Activated CD4-positive, alpha-beta memory T cell treated with anti-CD3 and anti-CD28 coated beads, Interleukin-2, amount 10 ng/mL, durations not matched to agents 7 days and 5 days (primary cell): ENCODE results near the gene CLIP2. TPM values are rescaled to one million over a fixed set of nuclear protein-coding genes. Genes with fewer than 3 reads are reported as not detected.

Experiments used
- CTCF ChIA-PET: fragments of 350-600 bp; sonication (Branson Sonifier 250); formaldehyde crosslinking; loops from one replicate; lab custom pipeline; 2021; ENCODE audit warnings: antibody characterized with exemption, inconsistent platforms; lab: Charles Lee
- POLR2A ChIA-PET: fragments of 350-600 bp; sonication (Branson Sonifier 250); formaldehyde crosslinking; loops from one replicate; lab custom pipeline; 2021; ENCODE audit warnings: antibody characterized with exemption; lab: Charles Lee
- DNase-seq: peaks from one replicate; pipeline ENCODE4 v3.0.0-alpha.2; 2020
- H3K27ac Mint-ChIP-seq: one replicate; pipeline ENCODE4 v1.8.0; 2021; ENCODE audit warnings: mild to moderate bottlenecking, mixed read lengths
- H3K27me3 Mint-ChIP-seq: one replicate; pipeline ENCODE4 v1.8.0; 2021; ENCODE audit warnings: mixed read lengths
- H3K36me3 Mint-ChIP-seq: one replicate; pipeline ENCODE4 v1.8.0; 2021; ENCODE audit warnings: low read depth, mixed read lengths
- H3K4me1 Mint-ChIP-seq: one replicate; pipeline ENCODE4 v1.8.0; 2021; ENCODE audit warnings: mixed read lengths
- H3K4me3 Mint-ChIP-seq: one replicate; pipeline ENCODE4 v1.8.0; 2021; ENCODE audit warnings: mild to moderate bottlenecking, mixed read lengths
- H3K9me3 Mint-ChIP-seq: one replicate; pipeline ENCODE4 v1.8.0; 2021; ENCODE audit warnings: mixed read lengths
- total RNA-seq, 2 experiments: library from RNA; stranded (reverse); gene quantifications; one replicate each; pipeline ENCODE4 v1.2.3, GENCODE V29; 2021

CLIP2 gene
- total RNA-seq, 2 experiments from 2014 or later, result 1.6 TPM

- Mint-ChIP-seq H3K4me1 (peaks cover 3% of the 10 kb centered on the region), H3K4me3 (no peak overlapping the region), H3K27ac (no peak overlapping the region), H3K36me3 (no peaks in the 10 kb centered on the region), H3K27me3 (no peaks in the 10 kb centered on the region), H3K9me3 (no peaks in the 10 kb centered on the region)
- no peak for DNase-seq
- POLR2A ChIA-PET, result no interaction called here
- CTCF ChIA-PET, result no interaction called here
Measured at GRCh38 chr7:74356589-74357315, 67.5 kb downstream of the CLIP2 start.

GRCh38 chr7:74360008-74360407 lies 70.8 kb downstream of the CLIP2 start:
- DNase-seq, result no peak
- no peaks in the 10 kb centered on the region for H3K9me3 Mint-ChIP-seq
- no peak overlapping the region for H3K27ac Mint-ChIP-seq
- H3K4me3 Mint-ChIP-seq, result no peak overlapping the region
- no peaks in the 10 kb centered on the region for H3K36me3 Mint-ChIP-seq
- ChIA-PET CTCF (no interaction called here), POLR2A (no interaction called here)
- H3K27me3 Mint-ChIP-seq, result no peaks in the 10 kb centered on the region
- peaks cover under 1% of the 10 kb centered on the region for H3K4me1 Mint-ChIP-seq

GRCh38 chr7:74362266-74362665 lies 73.1 kb downstream of the CLIP2 start:
- Mint-ChIP-seq H3K4me1 (no peaks in the 10 kb centered on the region), H3K27me3 (no peaks in the 10 kb centered on the region), H3K4me3 (no peak overlapping the region), H3K27ac (no peak overlapping the region), H3K36me3 (no peaks in the 10 kb centered on the region), H3K9me3 (no peaks in the 10 kb centered on the region)
- POLR2A ChIA-PET, result interaction anchor here (0.6 kb wide), 1 partner anchor 19 kb away, joined by 3 read pairs; no protein-coding TSS in a partner anchor
- CTCF ChIA-PET, result interaction anchor here (1.2 to 1.5 kb wide), 2 partner anchors 39 to 156 kb away, joined by 5 read pairs; no protein-coding TSS in a partner anchor
- DNase-seq, result no peak

GRCh38 chr7:74364061-74364460 lies 74.9 kb downstream of the CLIP2 start:
- no peaks in the 10 kb centered on the region for H3K27me3 Mint-ChIP-seq
- no peaks in the 10 kb centered on the region for H3K36me3 Mint-ChIP-seq
- H3K4me1 Mint-ChIP-seq, result no peaks in the 10 kb centered on the region
- no peak overlapping the region for H3K4me3 Mint-ChIP-seq
- CTCF ChIA-PET, result no interaction called here
- DNase-seq, result no peak
- POLR2A ChIA-PET, result no interaction called here
- no peak overlapping the region for H3K27ac Mint-ChIP-seq
- no peaks in the 10 kb centered on the region for H3K9me3 Mint-ChIP-seq

GRCh38 chr7:74365322-74366022 lies 76.3 kb downstream of the CLIP2 start:
- Mint-ChIP-seq H3K36me3 (no peaks in the 10 kb centered on the region), H3K27ac (no peak overlapping the region), H3K4me3 (no peak overlapping the region), H3K9me3 (no peaks in the 10 kb centered on the region), H3K4me1 (no peaks in the 10 kb centered on the region), H3K27me3 (no peaks in the 10 kb centered on the region)
- ChIA-PET CTCF (interaction anchor here (0.7 to 1.0 kb wide), 2 partner anchors 85 to 123 kb away, joined by 4 to 5 read pairs; no protein-coding TSS in a partner anchor), POLR2A (no interaction called here)
- no peak for DNase-seq

GRCh38 chr7:74371381-74372341 lies 82.5 kb downstream of the CLIP2 start:
- Mint-ChIP-seq H3K27me3 (no peaks in the 10 kb centered on the region), H3K36me3 (no peaks in the 10 kb centered on the region), H3K27ac (no peak overlapping the region), H3K9me3 (no peaks in the 10 kb centered on the region), H3K4me3 (no peak overlapping the region), H3K4me1 (no peaks in the 10 kb centered on the region)
- CTCF ChIA-PET, result interaction anchor here (1.0 kb wide), 1 partner anchor 165 kb away, joined by 3 read pairs; no protein-coding TSS in a partner anchor
- POLR2A ChIA-PET, result no interaction called here
- DNase-seq, result no peak

- Mint-ChIP-seq H3K4me3 (no peak overlapping the region), H3K36me3 (no peaks in the 10 kb centered on the region), H3K4me1 (no peaks in the 10 kb centered on the region), H3K27me3 (no peaks in the 10 kb centered on the region), H3K9me3 (no peaks in the 10 kb centered on the region), H3K27ac (no peak overlapping the region)
- DNase-seq, result no peak
- POLR2A ChIA-PET, result no interaction called here
- CTCF ChIA-PET, result no interaction called here
Measured at GRCh38 chr7:74372511-74373111, 83.4 kb downstream of the CLIP2 start.

- ChIA-PET CTCF (interaction anchor here (1.2 kb wide), 1 partner anchor 167 kb away, joined by 3 read pairs; no protein-coding TSS in a partner anchor), POLR2A (no interaction called here)
- Mint-ChIP-seq H3K4me3 (no peak overlapping the region), H3K9me3 (no peaks in the 10 kb centered on the region), H3K27me3 (no peaks in the 10 kb centered on the region), H3K27ac (no peak overlapping the region), H3K36me3 (no peaks in the 10 kb centered on the region), H3K4me1 (no peaks in the 10 kb centered on the region)
- DNase-seq, result no peak
Measured at GRCh38 chr7:74373536-74373935, 84.3 kb downstream of the CLIP2 start.

GRCh38 chr7:74375726-74376220 lies 86.6 kb downstream of the CLIP2 start:
- Mint-ChIP-seq H3K4me3 (no peak overlapping the region), H3K27ac (no peak overlapping the region), H3K9me3 (no peaks in the 10 kb centered on the region), H3K4me1 (no peaks in the 10 kb centered on the region), H3K36me3 (no peaks in the 10 kb centered on the region), H3K27me3 (no peaks in the 10 kb centered on the region)
- no peak for DNase-seq
- CTCF ChIA-PET, result interaction anchor here (1.1 kb wide), 1 partner anchor 26 kb away, joined by 4 read pairs; no protein-coding TSS in a partner anchor
- POLR2A ChIA-PET, result no interaction called here

GRCh38 chr7:74376256-74377036 lies 87.2 kb downstream of the CLIP2 start:
- H3K4me3 Mint-ChIP-seq, result no peak overlapping the region
- no peaks in the 10 kb centered on the region for H3K27me3 Mint-ChIP-seq
- H3K9me3 Mint-ChIP-seq, result no peaks in the 10 kb centered on the region
- no peak for DNase-seq
- ChIA-PET CTCF (interaction anchor here (1.1 kb wide), 1 partner anchor 25 kb away, joined by 4 read pairs; no protein-coding TSS in a partner anchor), POLR2A (no interaction called here)
- H3K36me3 Mint-ChIP-seq, result no peaks in the 10 kb centered on the region
- H3K4me1 Mint-ChIP-seq, result no peaks in the 10 kb centered on the region
- H3K27ac Mint-ChIP-seq, result no peak overlapping the region

- Mint-ChIP-seq H3K4me3 (no peak overlapping the region), H3K36me3 (no peaks in the 10 kb centered on the region), H3K4me1 (no peaks in the 10 kb centered on the region), H3K9me3 (no peaks in the 10 kb centered on the region), H3K27me3 (no peaks in the 10 kb centered on the region), H3K27ac (no peak overlapping the region)
- ChIA-PET CTCF (interaction anchor here (1.4 kb wide), 1 partner anchor 174 kb away, joined by 4 read pairs; no protein-coding TSS in a partner anchor), POLR2A (interaction anchor here (0.7 kb wide), 1 partner anchor 9 kb away, joined by 3 read pairs; no protein-coding TSS in a partner anchor)
- no peak for DNase-seq
Measured at GRCh38 chr7:74379938-74380337, 90.7 kb downstream of the CLIP2 start.
